ENCODE measurements around the gene CKM.

The CKM gene

DNA sequence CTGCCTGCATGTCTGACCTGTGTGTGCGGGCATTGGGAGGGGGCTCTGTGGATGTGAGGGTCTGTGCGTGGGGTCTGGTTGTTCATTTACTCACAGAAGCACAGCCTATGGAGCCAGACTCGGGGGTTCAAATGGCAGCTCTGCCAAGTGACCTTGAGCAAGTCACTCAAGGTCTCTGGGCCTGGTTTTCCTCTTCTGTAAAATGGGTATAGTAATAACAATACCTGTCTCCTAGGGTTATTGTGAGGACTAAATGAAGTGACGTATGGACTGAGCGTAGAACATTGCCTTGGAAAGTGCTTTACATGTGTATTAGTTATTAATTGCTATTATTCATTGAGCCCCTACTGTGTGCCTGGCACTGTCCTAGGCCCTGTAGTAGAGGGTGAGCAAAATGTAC is 24.4 kb downstream of the CKM start:
- H3K27ac ChIP-seq = no peak overlapping the region
- TF ChIP-seq, protein P1, sequence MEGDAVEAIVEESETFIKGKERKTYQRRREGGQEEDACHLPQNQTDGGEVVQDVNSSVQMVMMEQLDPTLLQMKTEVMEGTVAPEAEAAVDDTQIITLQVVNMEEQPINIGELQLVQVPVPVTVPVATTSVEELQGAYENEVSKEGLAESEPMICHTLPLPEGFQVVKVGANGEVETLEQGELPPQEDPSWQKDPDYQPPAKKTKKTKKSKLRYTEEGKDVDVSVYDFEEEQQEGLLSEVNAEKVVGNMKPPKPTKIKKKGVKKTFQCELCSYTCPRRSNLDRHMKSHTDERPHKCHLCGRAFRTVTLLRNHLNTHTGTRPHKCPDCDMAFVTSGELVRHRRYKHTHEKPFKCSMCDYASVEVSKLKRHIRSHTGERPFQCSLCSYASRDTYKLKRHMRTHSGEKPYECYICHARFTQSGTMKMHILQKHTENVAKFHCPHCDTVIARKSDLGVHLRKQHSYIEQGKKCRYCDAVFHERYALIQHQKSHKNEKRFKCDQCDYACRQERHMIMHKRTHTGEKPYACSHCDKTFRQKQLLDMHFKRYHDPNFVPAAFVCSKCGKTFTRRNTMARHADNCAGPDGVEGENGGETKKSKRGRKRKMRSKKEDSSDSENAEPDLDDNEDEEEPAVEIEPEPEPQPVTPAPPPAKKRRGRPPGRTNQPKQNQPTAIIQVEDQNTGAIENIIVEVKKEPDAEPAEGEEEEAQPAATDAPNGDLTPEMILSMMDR (IDR thresholded peaks at IDR 0.05) = no peak
- TF ChIP-seq ZFX (IDR thresholded peaks at IDR 0.05; ENCODE audit: borderline replicate concordance) = no peak

DNA sequence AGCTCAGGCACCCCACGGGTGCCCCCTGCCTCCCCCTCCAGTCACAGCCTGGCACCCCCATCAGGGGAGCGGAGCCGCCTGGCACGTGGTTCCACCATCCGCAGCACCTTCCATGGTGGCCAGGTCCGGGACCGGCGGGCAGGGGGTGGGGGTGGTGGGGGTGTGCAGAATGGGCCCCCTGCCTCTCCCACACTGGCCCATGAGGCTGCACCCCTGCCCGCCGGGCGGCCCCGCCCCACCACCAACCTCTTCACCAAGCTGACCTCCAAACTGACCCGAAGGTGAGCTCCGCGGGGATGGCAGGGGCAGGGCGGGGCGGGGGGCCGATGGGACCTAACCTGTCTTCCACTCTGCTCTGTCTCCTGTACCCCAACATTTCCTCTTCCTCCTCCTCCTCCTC is 25.0 kb downstream of the CKM start:
- TF ChIP-seq, protein P1 (IDR thresholded peaks at IDR 0.05) = no peak
- no peak for TF ChIP-seq ZFX (IDR thresholded peaks at IDR 0.05; ENCODE audit: borderline replicate concordance)
- H3K27ac ChIP-seq = no peak overlapping the region

DNA sequence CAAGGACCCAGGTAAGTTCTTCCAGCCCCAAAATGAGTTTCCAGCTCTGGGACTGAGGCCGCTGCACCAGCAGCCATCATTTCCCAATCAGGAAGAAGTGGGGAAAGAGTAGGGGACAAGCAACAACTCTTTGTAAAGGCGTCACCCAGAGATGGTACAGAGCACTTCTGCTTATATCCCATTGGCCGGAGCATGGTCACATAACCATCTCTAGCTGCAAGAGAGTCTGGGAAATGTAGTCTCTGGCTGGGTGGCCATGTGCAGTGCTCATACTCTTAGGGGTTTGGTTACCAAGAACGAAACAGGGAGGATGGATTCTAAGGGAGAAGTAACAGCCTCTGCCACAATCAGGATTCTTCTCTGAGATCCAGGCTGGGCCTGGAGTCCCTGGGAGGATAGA is 26.3 kb downstream of the CKM start:
- no peak for TF ChIP-seq ZFX (IDR thresholded peaks at IDR 0.05; ENCODE audit: borderline replicate concordance)
- TF ChIP-seq, protein P1 (IDR thresholded peaks at IDR 0.05) = no peak
- H3K27ac ChIP-seq = no peak overlapping the region

DNA sequence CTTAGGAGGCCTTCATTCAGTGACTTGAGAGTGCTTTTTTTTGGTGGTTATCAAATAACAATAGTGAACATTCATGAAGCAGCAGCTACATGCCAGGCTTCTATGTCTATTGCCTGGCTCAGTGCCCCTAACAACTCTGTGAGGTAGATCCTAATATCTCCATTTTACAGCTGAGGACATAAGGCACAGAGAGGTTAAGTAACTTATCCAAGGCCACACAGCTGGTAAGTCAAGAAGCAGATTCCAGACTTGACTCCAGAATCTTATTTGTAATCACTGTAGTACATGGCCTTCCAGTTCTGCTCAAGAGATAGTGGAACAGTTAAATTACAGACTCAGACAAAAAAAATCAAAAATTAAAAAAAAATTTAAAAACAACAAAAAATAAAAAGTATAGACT is 26.8 kb downstream of the CKM start:
- no peak overlapping the region for H3K27ac ChIP-seq
- TF ChIP-seq ZFX (IDR thresholded peaks at IDR 0.05; ENCODE audit: borderline replicate concordance) = no peak
- TF ChIP-seq, protein P1 (IDR thresholded peaks at IDR 0.05) = no peak

DNA sequence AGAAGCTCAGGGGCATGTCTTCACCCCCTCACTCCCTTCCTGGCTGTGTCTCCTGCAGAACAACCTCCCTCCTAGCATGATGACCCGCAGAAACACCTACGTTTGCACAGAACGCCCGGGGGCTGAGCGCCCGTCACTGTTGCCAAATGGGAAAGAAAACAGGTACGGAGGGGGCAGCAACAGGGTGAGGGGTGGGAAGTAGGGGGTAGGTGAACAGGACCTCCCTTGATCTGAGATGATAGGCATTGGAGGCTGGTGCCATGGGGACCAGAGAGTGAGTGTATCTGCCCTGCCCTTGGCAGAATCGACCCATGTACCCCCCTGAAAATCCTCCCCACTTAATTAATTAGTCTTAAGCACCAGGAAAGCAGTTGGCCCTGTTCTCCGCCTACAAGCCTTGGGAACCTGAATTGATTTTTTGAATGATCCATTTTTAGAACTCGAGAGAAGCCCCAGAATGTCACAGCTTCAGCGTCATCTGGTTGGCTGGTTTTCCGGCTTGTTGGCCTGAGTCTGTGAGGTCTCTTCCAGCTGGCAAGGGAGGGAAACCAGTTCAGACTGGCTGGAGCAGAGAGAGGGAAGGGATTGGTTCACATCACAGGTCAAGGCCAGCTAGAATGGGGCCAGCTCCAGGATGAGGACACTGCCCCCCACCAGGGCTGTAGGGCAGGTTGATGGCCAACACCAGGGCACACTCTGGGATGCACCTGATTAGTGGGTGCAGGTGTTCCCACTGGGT is 28.2 kb downstream of the CKM start:
- no peak for TF ChIP-seq ZFX (IDR thresholded peaks at IDR 0.05; ENCODE audit: borderline replicate concordance)
- TF ChIP-seq, protein P1 (IDR thresholded peaks at IDR 0.05) = no peak
- H3K27ac ChIP-seq = no peak overlapping the region

DNA sequence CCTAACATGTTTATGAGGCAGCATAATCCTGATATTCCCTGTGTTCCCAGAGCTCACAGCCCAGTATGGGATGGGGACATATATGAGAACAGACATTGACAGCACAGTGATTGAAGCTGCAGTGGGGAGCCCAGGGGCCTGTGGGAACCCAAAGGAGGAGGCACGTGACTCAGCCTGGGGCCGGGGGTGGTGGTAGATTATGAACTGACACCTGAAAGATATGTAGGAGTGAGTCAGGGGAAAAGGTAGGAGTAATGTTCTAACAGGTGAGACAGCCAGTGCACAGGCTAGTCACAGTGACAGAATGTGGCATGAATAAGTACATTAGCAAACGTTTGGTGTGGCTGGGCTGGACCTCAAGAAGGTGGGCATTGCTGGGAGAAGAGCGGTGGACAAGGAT is 29.0 kb downstream of the CKM start:
- TF ChIP-seq, protein P1 (IDR thresholded peaks at IDR 0.05) = no peak
- TF ChIP-seq ZFX (IDR thresholded peaks at IDR 0.05; ENCODE audit: borderline replicate concordance) = no peak
- no peak overlapping the region for H3K27ac ChIP-seq

DNA sequence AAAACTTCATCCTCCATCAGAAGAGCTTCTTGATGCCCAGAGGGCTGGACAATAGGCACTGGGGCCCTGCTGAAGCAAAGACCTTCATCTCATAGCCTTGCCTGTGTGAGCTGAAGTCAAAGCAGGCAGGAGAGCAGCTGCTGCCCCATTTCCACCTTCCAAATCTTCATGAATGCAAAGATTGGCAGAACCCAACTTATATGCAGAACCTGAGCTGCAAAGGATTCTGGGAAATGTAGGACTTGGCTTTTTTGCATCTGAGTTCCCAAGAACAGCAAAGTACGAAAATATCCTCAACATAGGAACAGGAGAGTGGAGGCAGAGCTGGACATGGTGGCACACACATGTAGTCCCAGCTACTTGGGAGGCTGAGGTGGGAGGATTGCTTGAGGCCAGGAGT is 30.8 kb downstream of the CKM start:
- TF ChIP-seq, protein P1 (IDR thresholded peaks at IDR 0.05) = no peak
- no peak for TF ChIP-seq ZFX (IDR thresholded peaks at IDR 0.05; ENCODE audit: borderline replicate concordance)

More for the DNA sequence above, 30.8 kb downstream of the CKM start:
- H3K27ac ChIP-seq = no peak overlapping the region
